ENCODE results near the gene CDH13. TPM values are rescaled to one million over a fixed set of nuclear protein-coding genes. Genes with fewer than 3 reads are reported as not detected.

Gene CDH13
- total and polyA plus RNA-seq, 2 donors (not counting 3 experiments of a cell fraction or from before 2014, with no cell fraction given), result 96.6 to 124 TPM

GRCh38 chr16:82999711-83000110 is 372.9 kb downstream of the CDH13 start:
- peaks cover 3% of the 10 kb centered on the region for H3K79me2 ChIP-seq (ENCODE audit: control insufficient read depth, insufficient read depth, low read length)
- TF ChIP-seq POLR2A (IDR thresholded peaks at IDR 0.05; ENCODE audit: low read depth, low read length) (no peak), MYC (IDR thresholded peaks at IDR 0.05; ENCODE audit: low read depth, low read length) (no peak), FOS (IDR thresholded peaks at IDR 0.05; ENCODE audit: borderline replicate concordance, insufficient read depth, low read length) (no peak), GATA2 (IDR thresholded peaks at IDR 0.05; ENCODE audit: insufficient read depth, insufficient read length, low read depth, low read length) (no peak), EZH2 (IDR thresholded peaks at IDR 0.05; ENCODE audit: borderline replicate concordance, low read depth, low read length, severe bottlenecking) (no peak), CTCF (IDR thresholded peaks at IDR 0.05; ENCODE audit: extremely low read depth in 1 of 2, insufficient read depth in 1 of 2, low read depth in 1 of 2, low read length in 2 of 2) (no peak), JUN (IDR thresholded peaks at IDR 0.05; ENCODE audit: borderline replicate concordance, insufficient read depth, insufficient read length, low read depth) (no peak), POLR2AphosphoS5 (IDR thresholded peaks at IDR 0.05; ENCODE audit: insufficient read depth, low read depth, low read length) (no peak)
- no peaks in the 10 kb centered on the region for H3K36me3 ChIP-seq (ENCODE audit: control insufficient read depth in 2 of 2, extremely low read depth in 1 of 2, insufficient read depth in 2 of 2, low read length in 2 of 2)
- DNase-seq (ENCODE audit: low read depth, low spot score), result no peak
- no peak overlapping the region for H3K4me2 ChIP-seq (ENCODE audit: insufficient read depth, low read length)
- no peaks in the 10 kb centered on the region for H3K27me3 ChIP-seq (ENCODE audit: control insufficient read depth in 2 of 2, insufficient read depth in 2 of 2, low read length in 2 of 2)
- intact Hi-C loops (cut with micrococcal nuclease) (loop anchor here (5.0 kb wide), 1 partner anchor 218 kb away; no protein-coding TSS in a partner anchor), dilution Hi-C loops (cut with MboI; ENCODE audit: extremely low pct_ligation_motif_present, low sequenced_read_pairs) (no loop called here)
- BruUV-seq (replicated peaks), result no TSS peak
- FAIRE-seq, result no peak
- no peak overlapping the region for H3K4me3 ChIP-seq (replicated peaks in 1 of 3; ENCODE audit: insufficient read depth in 1 of 3, low read depth in 1 of 3, low read length in 3 of 3)
- no peak overlapping the region for H3K9ac ChIP-seq (replicated peaks; ENCODE audit: extremely low read depth, insufficient read depth, low read length)
- no peak overlapping the region for H2AFZ ChIP-seq (ENCODE audit: low read depth, low read length)
- H3K27ac ChIP-seq (ENCODE audit: insufficient read depth, low read depth, low read length), result no peak overlapping the region
- H4K20me1 ChIP-seq (replicated peaks; ENCODE audit: control insufficient read depth, extremely low read depth, insufficient read depth, low read length), result no peaks in the 10 kb centered on the region
- H3K9me3 ChIP-seq (replicated peaks; ENCODE audit: control insufficient read depth, insufficient read depth, low read length), result no peaks in the 10 kb centered on the region
- H3K9me1 ChIP-seq (replicated peaks; ENCODE audit: control insufficient read depth, extremely low read depth, insufficient read depth, low read length), result no peaks in the 10 kb centered on the region
- ChIA-PET CTCF (interaction anchor here (0.6 to 1.5 kb wide), 2 partner anchors 16 to 368 kb away, joined by 3 read pairs; no protein-coding TSS in a partner anchor), POLR2A (interaction anchor here (0.6 kb wide), 3 partner anchors 36 to 366 kb away, joined by 3 to 7 read pairs (median 4); no protein-coding TSS in a partner anchor)
- H3K4me1 ChIP-seq (ENCODE audit: control insufficient read depth, extremely low read depth, insufficient read depth, low read length), result peaks cover 57% of the 10 kb centered on the region

Measured in endothelial cell of umbilical vein (primary cell).